GM18517 (cell line): ENCODE measurements around the gene SNX3.
"Not testable (repeated sequence)": the region's sequence is repeated elsewhere in the genome, so short reads cannot be mapped to it uniquely, and the experiment has no call there.

Experiments used
- ATAC-seq: cut with Tn5 transposase; IDR thresholded peaks from one replicate; pipeline ENCODE4 v1.9.1; 2021; ENCODE audit warnings: mild to moderate bottlenecking, moderate library complexity; ENCODE audit not compliant: unreplicated experiment

SNX3 gene

GRCh38 chr6:108263371-108263770 is 2.5 kb upstream of the SNX3 start:
- no peak for ATAC-seq

GRCh38 chr6:108260126-108260808 is 573 bp downstream of the SNX3 start:
- peak; percentile 2 for ATAC-seq

- ATAC-seq: no peak
Observed at GRCh38 chr6:108254433-108255410, 6.1 kb downstream of the SNX3 start.

- ATAC-seq: no peak
Observed at GRCh38 chr6:108253241-108253640, 7.6 kb downstream of the SNX3 start.

- no peak for ATAC-seq
Observed at GRCh38 chr6:108252055-108252454, 8.8 kb downstream of the SNX3 start.

- no peak for ATAC-seq
Observed at GRCh38 chr6:108251252-108251651, 9.6 kb downstream of the SNX3 start.

- no peak for ATAC-seq
Observed at GRCh38 chr6:108250240-108250866, 10.5 kb downstream of the SNX3 start.

- no peak for ATAC-seq
Observed at GRCh38 chr6:108247965-108248536, 12.8 kb downstream of the SNX3 start.

- ATAC-seq: not testable (repeated sequence)
Observed at GRCh38 chr6:108245095-108245494, 15.7 kb downstream of the SNX3 start.

- no peak for ATAC-seq
Observed at GRCh38 chr6:108243836-108244235, 17.0 kb downstream of the SNX3 start.

- ATAC-seq: no peak
Observed at GRCh38 chr6:108242721-108243120, 18.1 kb downstream of the SNX3 start.

GRCh38 chr6:108242259-108242658 is 18.6 kb downstream of the SNX3 start:
- ATAC-seq: no peak

- no peak for ATAC-seq
Observed at GRCh38 chr6:108238322-108238721, 22.5 kb downstream of the SNX3 start.

GRCh38 chr6:108236791-108237190 is 24.0 kb downstream of the SNX3 start:
- ATAC-seq: no peak

GRCh38 chr6:108235127-108235526 is 25.7 kb downstream of the SNX3 start:
- no peak for ATAC-seq

- ATAC-seq: no peak
Observed at GRCh38 chr6:108228416-108228815, 32.4 kb downstream of the SNX3 start.

- ATAC-seq: no peak
Observed at GRCh38 chr6:108227290-108227689, 33.5 kb downstream of the SNX3 start.

GRCh38 chr6:108222504-108222903 is 38.3 kb downstream of the SNX3 start:
- ATAC-seq: no peak

- no peak for ATAC-seq
Observed at GRCh38 chr6:108222064-108222463, 38.8 kb downstream of the SNX3 start.

- no peak for ATAC-seq
Observed at GRCh38 chr6:108211671-108212070, 49.2 kb downstream of the SNX3 start.

GRCh38 chr6:108210556-108210955 is 50.3 kb downstream of the SNX3 start:
- no peak for ATAC-seq
